GM12864 (cell line): ENCODE measurements around the gene ROGDI.

Source experiments
- DNase-seq: peaks from one replicate; pipeline ENCODE4 v3.0.0-alpha.2; 2011; ENCODE audit warnings: low read depth
- H3K4me3 ChIP-seq: 2 replicates; pipeline ENCODE4 v1.5.1; 2011; ENCODE audit warnings: mild to moderate bottlenecking, low read depth, low read length, control low read depth
- TF ChIP-seq, protein P1 (sequence below): IDR thresholded peaks from 2 replicates; pipeline ENCODE4 v1.5.1; 2011; ENCODE audit warnings: low read depth, mild to moderate bottlenecking, moderate library complexity, low read length, control low read depth, inconsistent platforms; ENCODE audit errors: missing control alignments

Gene ROGDI

DNA sequence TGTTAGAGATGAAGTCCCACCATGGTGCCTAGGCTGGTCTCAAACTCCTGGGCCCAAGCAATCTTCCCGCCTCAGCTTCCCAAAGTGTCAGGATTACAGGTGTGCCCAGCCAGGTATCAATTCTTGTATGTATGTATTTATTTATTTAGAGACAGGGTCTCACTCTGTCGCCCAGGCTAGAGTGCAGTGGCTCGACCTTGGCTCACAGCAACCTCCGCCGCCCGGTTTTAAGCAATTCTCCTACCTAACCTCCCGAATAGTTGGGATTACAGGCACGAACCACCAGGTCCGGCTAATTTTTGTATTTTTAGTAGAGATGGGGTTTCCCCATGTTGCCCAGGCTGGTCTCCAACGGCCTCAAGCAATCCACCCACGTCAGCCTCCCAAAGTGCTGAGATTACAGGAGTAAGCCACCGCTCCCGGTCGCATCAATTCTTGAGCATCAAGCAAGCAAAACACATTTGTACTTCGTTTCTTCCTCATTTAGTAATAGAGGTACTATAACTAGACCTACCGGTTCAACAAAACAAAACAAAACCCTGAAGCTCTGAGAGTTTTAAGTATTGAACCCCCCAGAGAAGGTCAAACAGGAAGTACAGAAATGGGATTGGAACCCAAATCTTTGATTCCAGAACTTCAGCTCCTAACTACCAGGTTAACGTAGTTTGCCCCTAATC lies 34.4 kb downstream of the ROGDI start:
- H3K4me3 ChIP-seq = peak overlapping the region; percentile 85
- no peak for DNase-seq

DNA sequence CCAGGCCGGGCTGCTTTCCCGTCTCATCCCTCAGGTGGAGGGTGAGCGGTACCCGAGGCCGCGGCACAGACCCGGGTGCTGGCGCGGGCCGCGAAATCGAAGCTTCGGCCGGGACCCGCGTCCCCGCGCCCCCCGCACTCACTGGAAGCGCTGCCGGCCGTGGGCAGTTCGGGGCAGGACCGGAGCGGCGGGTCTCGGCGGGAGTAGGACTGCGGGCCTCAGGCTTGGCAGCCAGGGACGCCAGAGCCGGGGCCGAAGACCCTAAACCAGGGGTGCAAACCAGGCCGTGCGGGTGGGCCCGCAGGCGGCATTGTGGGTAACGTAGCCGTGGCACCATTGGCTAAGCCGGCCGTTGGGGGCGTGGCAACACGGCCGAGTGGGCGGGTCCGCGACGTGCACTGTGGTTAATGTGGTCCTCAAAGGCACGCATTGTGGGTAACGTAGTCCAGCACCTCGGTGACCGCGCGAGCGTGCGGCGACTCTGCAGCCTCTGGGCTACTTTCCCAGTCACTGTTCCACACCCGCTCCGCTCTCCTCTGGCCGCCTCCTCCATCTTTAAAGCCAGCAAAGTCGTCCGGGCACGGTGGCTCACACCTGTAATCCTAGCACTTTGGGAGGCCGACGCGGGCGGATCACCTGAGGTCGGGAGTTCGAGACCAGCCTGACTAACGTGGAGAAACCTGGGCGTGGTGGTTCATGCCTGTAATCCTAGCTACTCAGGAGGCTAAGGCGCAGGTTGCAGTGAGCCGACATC lies 35.4 kb downstream of the ROGDI start, which contains the start of gene ZNF500:
Gene ZNF500, minus strand, starts transcription at position 288 of the 754 bp plus-strand sequence. CDS start 1,184 bp downstream, outside the sequence.
- DNase-seq = peak; percentile 85
- peak within 1 kb of the TSS; percentile 85 for H3K4me3 ChIP-seq
- TF ChIP-seq, protein P1, sequence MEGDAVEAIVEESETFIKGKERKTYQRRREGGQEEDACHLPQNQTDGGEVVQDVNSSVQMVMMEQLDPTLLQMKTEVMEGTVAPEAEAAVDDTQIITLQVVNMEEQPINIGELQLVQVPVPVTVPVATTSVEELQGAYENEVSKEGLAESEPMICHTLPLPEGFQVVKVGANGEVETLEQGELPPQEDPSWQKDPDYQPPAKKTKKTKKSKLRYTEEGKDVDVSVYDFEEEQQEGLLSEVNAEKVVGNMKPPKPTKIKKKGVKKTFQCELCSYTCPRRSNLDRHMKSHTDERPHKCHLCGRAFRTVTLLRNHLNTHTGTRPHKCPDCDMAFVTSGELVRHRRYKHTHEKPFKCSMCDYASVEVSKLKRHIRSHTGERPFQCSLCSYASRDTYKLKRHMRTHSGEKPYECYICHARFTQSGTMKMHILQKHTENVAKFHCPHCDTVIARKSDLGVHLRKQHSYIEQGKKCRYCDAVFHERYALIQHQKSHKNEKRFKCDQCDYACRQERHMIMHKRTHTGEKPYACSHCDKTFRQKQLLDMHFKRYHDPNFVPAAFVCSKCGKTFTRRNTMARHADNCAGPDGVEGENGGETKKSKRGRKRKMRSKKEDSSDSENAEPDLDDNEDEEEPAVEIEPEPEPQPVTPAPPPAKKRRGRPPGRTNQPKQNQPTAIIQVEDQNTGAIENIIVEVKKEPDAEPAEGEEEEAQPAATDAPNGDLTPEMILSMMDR = no peak

More for the DNA sequence above, 34.4 kb downstream of the ROGDI start:
- TF ChIP-seq, protein P1 = no peak

DNA sequence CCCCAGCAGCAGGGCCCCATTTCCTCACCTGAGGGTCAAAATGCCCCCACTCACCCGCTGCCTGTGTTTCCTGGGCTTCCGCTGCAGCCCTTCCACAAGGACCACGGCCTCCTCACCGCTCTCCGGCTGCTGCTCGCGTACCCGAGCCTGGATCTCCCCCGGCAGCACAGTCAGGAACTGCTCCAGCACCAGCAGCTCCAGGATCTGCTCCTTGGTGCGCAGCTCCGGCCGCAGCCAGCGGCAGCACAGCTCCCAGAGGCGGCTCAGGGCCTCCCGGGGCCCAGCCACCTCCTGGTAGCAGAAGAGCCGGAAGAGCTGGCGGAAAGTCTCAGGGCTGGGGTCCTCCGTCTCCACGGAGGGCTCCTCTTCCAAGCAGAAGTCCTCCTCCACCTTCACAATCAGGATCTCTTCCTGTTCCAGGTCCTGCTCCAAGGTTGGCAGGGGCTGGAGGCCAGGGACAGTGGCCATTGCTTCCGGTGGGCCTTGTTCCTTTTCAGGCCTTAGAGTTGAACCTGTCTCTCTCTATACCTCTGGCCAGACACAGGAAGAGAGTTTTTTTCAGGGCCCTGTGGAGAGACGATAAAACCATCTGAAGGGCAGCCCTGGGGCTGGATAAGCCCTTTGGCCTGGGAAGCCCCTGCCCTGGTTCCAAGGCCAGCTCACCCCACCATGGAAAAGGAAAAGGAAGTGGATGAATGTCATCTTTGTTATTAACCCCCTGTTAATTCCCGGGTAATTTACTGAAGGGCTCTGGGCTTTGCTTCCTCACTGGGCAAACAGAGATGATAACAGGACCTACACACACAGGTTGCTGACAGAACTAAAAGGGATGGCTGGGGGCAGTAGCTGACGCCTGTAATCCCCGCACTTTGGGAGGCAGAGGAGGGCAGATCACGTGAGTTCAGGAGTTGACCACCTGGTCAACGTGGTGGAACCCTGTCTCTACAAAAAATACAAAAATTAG lies 36.6 kb downstream of the ROGDI start:
- TF ChIP-seq, protein P1 = no peak
- no peak for DNase-seq

DNA sequence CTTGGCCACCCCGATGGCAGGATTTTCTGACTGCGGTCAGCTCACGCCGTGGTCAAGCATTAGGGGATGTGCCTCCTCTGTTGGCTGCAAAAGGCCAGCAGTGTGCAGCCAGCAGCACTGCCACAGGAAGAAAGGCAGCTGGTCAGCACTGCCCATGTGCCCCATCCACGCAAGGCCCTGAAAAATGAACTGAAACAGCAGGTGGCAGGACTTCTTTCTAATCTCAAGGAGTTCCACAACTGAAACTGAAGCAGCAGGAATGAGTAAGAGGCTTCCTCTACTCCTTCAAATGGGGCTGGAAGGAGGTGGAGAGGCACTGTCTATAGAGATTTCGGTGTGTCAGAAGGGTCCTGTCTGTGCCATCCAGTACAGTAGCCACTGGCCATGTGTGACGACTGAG lies 38.6 kb downstream of the ROGDI start:
- DNase-seq = no peak
- no peak overlapping the region for H3K4me3 ChIP-seq
- TF ChIP-seq, protein P1 = no peak

More for the DNA sequence above, 36.6 kb downstream of the ROGDI start:
- peak overlapping the region; percentile 85 for H3K4me3 ChIP-seq

DNA sequence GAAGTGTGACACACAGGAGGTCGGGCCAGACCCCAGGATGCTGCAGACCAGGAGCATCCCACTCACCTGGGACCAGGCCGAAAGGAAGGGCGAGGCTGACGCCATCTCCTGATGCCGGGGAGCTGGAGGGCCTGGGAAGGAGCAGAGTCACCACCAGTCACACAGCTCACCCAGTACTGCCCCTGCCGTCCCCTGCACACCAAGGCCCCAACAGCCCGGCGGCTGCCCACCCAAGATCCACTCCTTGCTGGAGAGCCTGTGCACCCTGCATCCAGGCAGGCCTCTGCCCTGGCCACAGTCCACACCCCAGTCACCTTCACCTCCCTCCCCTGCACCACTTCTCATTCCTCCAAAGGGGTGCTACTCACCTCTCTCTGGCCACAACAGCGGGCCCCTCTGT lies 40.2 kb downstream of the ROGDI start:
- no peak for DNase-seq
- no peak overlapping the region for H3K4me3 ChIP-seq
- TF ChIP-seq, protein P1 = no peak

DNA sequence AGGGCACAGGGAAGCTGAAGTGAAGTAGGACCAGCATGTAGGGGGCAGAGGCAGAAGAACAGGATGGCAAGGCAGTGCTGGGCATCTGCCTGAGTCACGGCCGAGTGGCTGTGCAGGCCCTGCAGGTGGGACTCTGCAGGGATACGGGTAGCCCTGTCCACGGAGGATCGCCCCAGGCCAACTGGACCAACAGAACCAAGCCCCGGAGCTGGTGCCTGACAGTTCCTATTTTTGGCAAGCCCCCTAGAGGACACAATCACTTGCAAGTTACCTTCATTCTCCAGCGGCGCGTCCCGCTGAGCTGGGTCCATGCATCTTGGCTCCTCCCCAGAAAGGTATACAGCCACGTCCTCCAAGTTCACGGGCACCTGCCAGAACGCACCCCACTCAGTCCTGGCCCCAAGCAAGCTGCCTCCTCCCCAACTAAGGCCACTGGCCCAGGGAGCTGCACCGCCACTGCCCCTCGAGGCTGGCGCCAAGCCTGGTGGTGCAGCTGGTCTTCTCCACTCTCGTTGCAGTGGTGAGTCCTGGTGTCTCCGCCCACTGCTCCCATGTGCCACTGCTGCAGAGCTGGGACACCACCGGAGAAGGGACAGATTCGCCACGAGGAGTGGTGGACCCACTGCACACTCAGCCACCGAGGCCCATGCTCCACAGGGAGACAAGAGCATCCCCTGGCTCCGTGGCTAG lies 42.1 kb downstream of the ROGDI start:
- no peak for DNase-seq
- TF ChIP-seq, protein P1 = no peak
- no peak overlapping the region for H3K4me3 ChIP-seq
